Measurements from ENCODE around the gene ALG14. TPM values are rescaled to one million over a fixed set of nuclear protein-coding genes. Genes with fewer than 3 reads are reported as not detected.
A peak's percentile ranks its signal among the peaks of the same experiment; 100 is the strongest.
"Not testable (repeated sequence)": the region's sequence is repeated elsewhere in the genome, so short reads cannot be mapped to it uniquely, and the experiment has no call there.

ALG14 gene
- total RNA-seq, 1 donor from 2014 or later, result 7.5 TPM

DNA sequence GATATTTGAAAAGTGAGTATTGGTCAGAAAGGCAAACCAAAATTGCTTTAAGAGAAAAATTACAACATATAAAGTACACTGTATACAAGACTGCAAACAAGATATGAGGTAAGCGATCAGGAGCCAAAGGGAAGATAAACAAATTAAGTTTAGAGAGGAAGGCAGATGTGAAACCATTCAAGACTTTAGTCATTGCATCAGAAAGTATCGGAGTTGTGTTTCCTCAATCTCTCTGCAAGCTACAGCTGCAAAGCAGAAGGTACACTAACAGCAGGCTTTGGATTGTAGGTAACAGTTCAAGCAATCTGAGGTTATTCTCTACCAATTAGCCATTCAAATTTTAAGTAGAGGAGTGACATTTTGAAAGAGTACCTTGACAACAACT, 23.1 kb upstream of the ALG14 start:
- DNase-seq, result no peak
- ChIA-PET CTCF (interaction anchor here (1.0 kb wide), 1 partner anchor 11 kb away, joined by 3 read pairs; no protein-coding TSS in a partner anchor), POLR2A (interaction anchor here (0.7 kb wide), 1 partner anchor 23 kb away, joined by 4 read pairs; the partner anchor contains the start of gene ALG14)
- intact Hi-C loops (cut with micrococcal nuclease), result loop anchor here (2.0 kb wide), 1 partner anchor 21 kb away; the partner anchor contains the start of gene TLCD4
- H3K4me3 Mint-ChIP-seq, result no peak overlapping the region
- H3K27me3 Mint-ChIP-seq, result peaks cover 9% of the 10 kb centered on the region
- no peaks in the 10 kb centered on the region for H3K36me3 Mint-ChIP-seq (ENCODE audit: low read depth)
- TF ChIP-seq, protein P1, sequence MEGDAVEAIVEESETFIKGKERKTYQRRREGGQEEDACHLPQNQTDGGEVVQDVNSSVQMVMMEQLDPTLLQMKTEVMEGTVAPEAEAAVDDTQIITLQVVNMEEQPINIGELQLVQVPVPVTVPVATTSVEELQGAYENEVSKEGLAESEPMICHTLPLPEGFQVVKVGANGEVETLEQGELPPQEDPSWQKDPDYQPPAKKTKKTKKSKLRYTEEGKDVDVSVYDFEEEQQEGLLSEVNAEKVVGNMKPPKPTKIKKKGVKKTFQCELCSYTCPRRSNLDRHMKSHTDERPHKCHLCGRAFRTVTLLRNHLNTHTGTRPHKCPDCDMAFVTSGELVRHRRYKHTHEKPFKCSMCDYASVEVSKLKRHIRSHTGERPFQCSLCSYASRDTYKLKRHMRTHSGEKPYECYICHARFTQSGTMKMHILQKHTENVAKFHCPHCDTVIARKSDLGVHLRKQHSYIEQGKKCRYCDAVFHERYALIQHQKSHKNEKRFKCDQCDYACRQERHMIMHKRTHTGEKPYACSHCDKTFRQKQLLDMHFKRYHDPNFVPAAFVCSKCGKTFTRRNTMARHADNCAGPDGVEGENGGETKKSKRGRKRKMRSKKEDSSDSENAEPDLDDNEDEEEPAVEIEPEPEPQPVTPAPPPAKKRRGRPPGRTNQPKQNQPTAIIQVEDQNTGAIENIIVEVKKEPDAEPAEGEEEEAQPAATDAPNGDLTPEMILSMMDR (IDR thresholded peaks at IDR 0.05), result no peak
- H3K4me1 Mint-ChIP-seq, result peaks cover 9% of the 10 kb centered on the region
- peak; percentile 64 for ATAC-seq (ENCODE audit: low read depth)
- no peaks in the 10 kb centered on the region for H3K9me3 Mint-ChIP-seq
- peak overlapping the region; percentile 1 for H3K27ac Mint-ChIP-seq

GRCh38 chr1:95094923-95095322, 22.2 kb upstream of the ALG14 start:
- Mint-ChIP-seq H3K4me1 (peaks cover 9% of the 10 kb centered on the region), H3K27me3 (peaks cover 10% of the 10 kb centered on the region), H3K4me3 (no peak overlapping the region), H3K9me3 (peaks cover 2% of the 10 kb centered on the region), H3K27ac (no peak overlapping the region), H3K36me3 (ENCODE audit: low read depth) (no peaks in the 10 kb centered on the region)
- ChIA-PET POLR2A (no interaction called here), CTCF (no interaction called here)
- DNase-seq (no peak), ATAC-seq (ENCODE audit: low read depth) (no peak)
- intact Hi-C loops (cut with micrococcal nuclease), result no loop called here
- TF ChIP-seq, protein P1 (IDR thresholded peaks at IDR 0.05), result no peak

GRCh38 chr1:95093296-95093695, 20.5 kb upstream of the ALG14 start:
- H3K27me3 Mint-ChIP-seq, result peaks cover 11% of the 10 kb centered on the region

GRCh38 chr1:95092891-95093290, 20.1 kb upstream of the ALG14 start:
- H3K27ac Mint-ChIP-seq; H3K9me3 Mint-ChIP-seq; H3K4me3 Mint-ChIP-seq; DNase-seq; ATAC-seq (ENCODE audit: low read depth); POLR2A ChIA-PET; CTCF ChIA-PET; intact Hi-C loops (cut with micrococcal nuclease); H3K4me1 Mint-ChIP-seq; H3K36me3 Mint-ChIP-seq (ENCODE audit: low read depth): not testable (repeated sequence)
- H3K27me3 Mint-ChIP-seq, result peaks cover 11% of the 10 kb centered on the region

More at GRCh38 chr1:95093296-95093695, 20.5 kb upstream of the ALG14 start:
- TF ChIP-seq, protein P1 (IDR thresholded peaks at IDR 0.05), result no peak
- ATAC-seq (ENCODE audit: low read depth) (no peak), DNase-seq (no peak)
- Mint-ChIP-seq H3K9me3 (peaks cover 2% of the 10 kb centered on the region), H3K4me3 (no peak overlapping the region), H3K36me3 (ENCODE audit: low read depth) (no peaks in the 10 kb centered on the region), H3K4me1 (peaks cover 9% of the 10 kb centered on the region), H3K27ac (no peak overlapping the region)
- CTCF ChIA-PET, result no interaction called here
- intact Hi-C loops (cut with micrococcal nuclease), result no loop called here
- POLR2A ChIA-PET, result no interaction called here

GRCh38 chr1:95091290-95091689, 18.5 kb upstream of the ALG14 start:
- H3K27me3 Mint-ChIP-seq, result peaks cover 12% of the 10 kb centered on the region
- H3K9me3 Mint-ChIP-seq; ATAC-seq (ENCODE audit: low read depth); DNase-seq; H3K36me3 Mint-ChIP-seq (ENCODE audit: low read depth); H3K4me3 Mint-ChIP-seq; CTCF ChIA-PET; H3K4me1 Mint-ChIP-seq; intact Hi-C loops (cut with micrococcal nuclease); H3K27ac Mint-ChIP-seq; POLR2A ChIA-PET: not testable (repeated sequence)

DNA sequence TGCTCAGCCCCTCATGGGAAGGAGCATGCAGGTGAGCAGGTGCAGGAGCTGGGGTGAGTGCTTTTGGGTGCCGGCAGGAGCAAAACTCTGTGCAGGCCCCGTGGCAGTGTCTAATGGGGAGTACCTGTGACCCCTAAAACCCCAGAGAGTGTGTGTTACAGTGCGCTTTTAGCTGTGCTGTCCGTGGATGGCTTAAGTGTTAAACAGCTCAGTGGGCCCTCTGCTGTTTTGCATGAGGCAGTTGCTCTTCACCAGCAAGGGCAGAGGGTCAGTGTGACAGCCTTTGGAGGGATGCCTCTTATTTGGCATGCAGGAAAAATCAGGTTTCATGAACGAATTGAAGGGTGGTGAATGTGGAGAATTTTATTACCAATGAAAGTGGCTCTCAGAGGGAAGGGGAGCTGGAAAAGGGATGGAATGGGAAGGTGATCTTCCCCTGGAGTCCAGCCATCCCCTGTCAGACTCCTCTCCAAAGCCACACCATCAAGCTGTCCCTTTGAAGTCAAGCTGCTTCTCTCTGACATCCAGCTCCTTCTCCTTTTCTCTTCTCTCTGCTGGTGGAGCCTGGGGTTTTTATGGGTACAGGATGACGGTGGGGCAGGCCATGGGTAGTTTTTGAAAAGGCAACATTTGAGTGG, 17.0 kb upstream of the ALG14 start:
- Mint-ChIP-seq H3K36me3 (ENCODE audit: low read depth) (no peaks in the 10 kb centered on the region), H3K4me1 (peaks cover 1% of the 10 kb centered on the region), H3K4me3 (no peak overlapping the region), H3K27me3 (peaks cover 12% of the 10 kb centered on the region), H3K9me3 (peaks cover 2% of the 10 kb centered on the region), H3K27ac (no peak overlapping the region)
- TF ChIP-seq, protein P1 (IDR thresholded peaks at IDR 0.05), result no peak
- ChIA-PET CTCF (no interaction called here), POLR2A (no interaction called here)
- intact Hi-C loops (cut with micrococcal nuclease), result no loop called here
- no peak for DNase-seq
- ATAC-seq (ENCODE audit: low read depth), result no peak

Measured in activated B cell treated with CpG ODN at 0.5 μM for 24 hours (primary cell).